Panc1 (cell line): ENCODE measurements around the gene GFPT1. TPM values are rescaled to one million over a fixed set of nuclear protein-coding genes. Genes with fewer than 3 reads are reported as not detected.

ENCODE experiments used
- ATAC-seq: fragments of 200-7000 bp; cut with Tn5 transposase; 2 replicates; pipeline ENCODE4 v1.9.1; 2020; ENCODE audit warnings: mild to moderate bottlenecking, moderate library complexity
- BruUV-seq: library from RNA; stranded (reverse); fragments of 400-500 nt; replicated peaks from 2 replicates; lab custom pipeline; 2021; lab: Mats Ljungman, UMichigan
- CTCF ChIA-PET: fragments of 300-600 bp; sonication (Branson Sonifier 250); formaldehyde crosslinking; loops from one replicate; lab custom pipeline; 2022; ENCODE audit warnings: antibody characterized with exemption; lab: Charles Lee
- POLR2A ChIA-PET: fragments of 300-600 bp; sonication (Branson Sonifier 250); formaldehyde crosslinking; loops from one replicate; lab custom pipeline; 2022; ENCODE audit warnings: antibody characterized with exemption; lab: Charles Lee
- DNase-seq: peaks from one replicate; pipeline ENCODE4 v3.0.0-alpha.2; 2010; ENCODE audit warnings: low read depth, low spot score
- H3K27ac ChIP-seq: 2 replicates; pipeline ENCODE4 v1.5.1; 2011; ENCODE audit warnings: mild to moderate bottlenecking, low read length, inconsistent platforms
- H3K27me3 ChIP-seq: fragments of 200-500 bp; sonication (Bioruptor generic); 2 replicates; pipeline ENCODE4 v1.6.0; 2014; ENCODE audit warnings: low read length, inconsistent platforms; ENCODE audit not compliant: control insufficient read depth, insufficient read depth
- H3K36me3 ChIP-seq: fragments of 200-500 bp; sonication (Bioruptor generic); 2 replicates; pipeline ENCODE4 v1.5.1; 2014; ENCODE audit warnings: inconsistent platforms, mild to moderate bottlenecking, low read length, moderate library complexity; ENCODE audit not compliant: control insufficient read depth, insufficient read depth
- H3K4me1 ChIP-seq: 2 replicates; pipeline ENCODE4 v1.5.1; 2011; ENCODE audit warnings: inconsistent platforms, mild to moderate bottlenecking, low read length, moderate library complexity; ENCODE audit not compliant: control insufficient read depth, insufficient read depth
- H3K4me3 ChIP-seq, 2 experiments: 2 replicates each; pipeline ENCODE4 v1.5.1; 2011 to 2012; ENCODE audit warnings: low read depth in 2 of 2, low read length in 2 of 2, mild to moderate bottlenecking in 2 of 2, inconsistent platforms in 1 of 2, moderate library complexity in 1 of 2
- H3K9me3 ChIP-seq: fragments of 200-500 bp; sonication (Bioruptor generic); 2 replicates; pipeline ENCODE4 v1.5.1; 2014; ENCODE audit warnings: low read depth, mild to moderate bottlenecking, inconsistent platforms, low read length, moderate library complexity; ENCODE audit not compliant: control insufficient read depth, insufficient read depth
- POLR2AphosphoS5 ChIP-seq: IDR thresholded peaks from 2 replicates; pipeline ENCODE4 v1.6.1; 2012; ENCODE audit warnings: mild to moderate bottlenecking, low read depth, low read length, moderate library complexity
- SIN3A ChIP-seq: IDR thresholded peaks from 2 replicates; pipeline ENCODE4 v1.6.1; 2012; ENCODE audit warnings: low read depth, mild to moderate bottlenecking, low read length, moderate library complexity, borderline replicate concordance; ENCODE audit not compliant: insufficient read depth
- TCF7L2 ChIP-seq: IDR thresholded peaks from 2 replicates; pipeline ENCODE4 v1.6.1; 2011; ENCODE audit warnings: mild to moderate bottlenecking, low read depth, low read length, inconsistent platforms
- in situ Hi-C: cut with HindIII; loops from 2 replicates; pipeline ENCODE4 v1.10.0; 2016; ENCODE audit warnings: low sequenced_read_pairs, low pct_unique_long_range_greater_than_20kb
- intact Hi-C: fragments of 100-400 bp; cut with micrococcal nuclease; formaldehyde crosslinking; loops from one replicate; pipeline ENCODE4 v1.10.0; 2022; ENCODE audit not compliant: unreplicated experiment
- total RNA-seq: library from RNA; stranded (reverse); gene quantifications from one replicate; pipeline ENCODE4 v1.2.1, GENCODE V29; 2021; ENCODE audit not compliant: unreplicated experiment
- TF ChIP-seq, protein P1 (sequence below), 2 experiments: IDR thresholded peaks; 2 replicates each; pipeline ENCODE4 v1.6.1; 2011 to 2012; ENCODE audit warnings: low read depth in 2 of 2, control low read depth in 1 of 2, low read length in 1 of 2, mild to moderate bottlenecking in 1 of 2, moderate library complexity in 1 of 2; ENCODE audit not compliant: insufficient read depth in 1 of 2
- TF ChIP-seq, protein P2 (sequence below): fragments of 450-650 bp; IDR thresholded peaks from 2 replicates; pipeline ENCODE4 v1.5.1; 2017; ENCODE audit warnings: mild to moderate bottlenecking

GFPT1 gene
- total RNA-seq, 1 experiment from 2014 or later = 53.0 TPM

- H3K4me1 ChIP-seq = no peaks in the 10 kb centered on the region
- intact Hi-C loops (no loop called here), in situ Hi-C loops (no loop called here)
- H3K4me3 ChIP-seq = no peak overlapping the region
- H3K27me3 ChIP-seq = no peaks in the 10 kb centered on the region
- no peak for TF ChIP-seq SIN3A
- TF ChIP-seq, protein P1, sequence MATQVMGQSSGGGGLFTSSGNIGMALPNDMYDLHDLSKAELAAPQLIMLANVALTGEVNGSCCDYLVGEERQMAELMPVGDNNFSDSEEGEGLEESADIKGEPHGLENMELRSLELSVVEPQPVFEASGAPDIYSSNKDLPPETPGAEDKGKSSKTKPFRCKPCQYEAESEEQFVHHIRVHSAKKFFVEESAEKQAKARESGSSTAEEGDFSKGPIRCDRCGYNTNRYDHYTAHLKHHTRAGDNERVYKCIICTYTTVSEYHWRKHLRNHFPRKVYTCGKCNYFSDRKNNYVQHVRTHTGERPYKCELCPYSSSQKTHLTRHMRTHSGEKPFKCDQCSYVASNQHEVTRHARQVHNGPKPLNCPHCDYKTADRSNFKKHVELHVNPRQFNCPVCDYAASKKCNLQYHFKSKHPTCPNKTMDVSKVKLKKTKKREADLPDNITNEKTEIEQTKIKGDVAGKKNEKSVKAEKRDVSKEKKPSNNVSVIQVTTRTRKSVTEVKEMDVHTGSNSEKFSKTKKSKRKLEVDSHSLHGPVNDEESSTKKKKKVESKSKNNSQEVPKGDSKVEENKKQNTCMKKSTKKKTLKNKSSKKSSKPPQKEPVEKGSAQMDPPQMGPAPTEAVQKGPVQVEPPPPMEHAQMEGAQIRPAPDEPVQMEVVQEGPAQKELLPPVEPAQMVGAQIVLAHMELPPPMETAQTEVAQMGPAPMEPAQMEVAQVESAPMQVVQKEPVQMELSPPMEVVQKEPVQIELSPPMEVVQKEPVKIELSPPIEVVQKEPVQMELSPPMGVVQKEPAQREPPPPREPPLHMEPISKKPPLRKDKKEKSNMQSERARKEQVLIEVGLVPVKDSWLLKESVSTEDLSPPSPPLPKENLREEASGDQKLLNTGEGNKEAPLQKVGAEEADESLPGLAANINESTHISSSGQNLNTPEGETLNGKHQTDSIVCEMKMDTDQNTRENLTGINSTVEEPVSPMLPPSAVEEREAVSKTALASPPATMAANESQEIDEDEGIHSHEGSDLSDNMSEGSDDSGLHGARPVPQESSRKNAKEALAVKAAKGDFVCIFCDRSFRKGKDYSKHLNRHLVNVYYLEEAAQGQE (IDR thresholded peaks at IDR 0.05; ENCODE audit: insufficient read depth in 1 of 2, low read depth in 2 of 2, low read length in 1 of 2) = no peak
- TF ChIP-seq, protein P2, sequence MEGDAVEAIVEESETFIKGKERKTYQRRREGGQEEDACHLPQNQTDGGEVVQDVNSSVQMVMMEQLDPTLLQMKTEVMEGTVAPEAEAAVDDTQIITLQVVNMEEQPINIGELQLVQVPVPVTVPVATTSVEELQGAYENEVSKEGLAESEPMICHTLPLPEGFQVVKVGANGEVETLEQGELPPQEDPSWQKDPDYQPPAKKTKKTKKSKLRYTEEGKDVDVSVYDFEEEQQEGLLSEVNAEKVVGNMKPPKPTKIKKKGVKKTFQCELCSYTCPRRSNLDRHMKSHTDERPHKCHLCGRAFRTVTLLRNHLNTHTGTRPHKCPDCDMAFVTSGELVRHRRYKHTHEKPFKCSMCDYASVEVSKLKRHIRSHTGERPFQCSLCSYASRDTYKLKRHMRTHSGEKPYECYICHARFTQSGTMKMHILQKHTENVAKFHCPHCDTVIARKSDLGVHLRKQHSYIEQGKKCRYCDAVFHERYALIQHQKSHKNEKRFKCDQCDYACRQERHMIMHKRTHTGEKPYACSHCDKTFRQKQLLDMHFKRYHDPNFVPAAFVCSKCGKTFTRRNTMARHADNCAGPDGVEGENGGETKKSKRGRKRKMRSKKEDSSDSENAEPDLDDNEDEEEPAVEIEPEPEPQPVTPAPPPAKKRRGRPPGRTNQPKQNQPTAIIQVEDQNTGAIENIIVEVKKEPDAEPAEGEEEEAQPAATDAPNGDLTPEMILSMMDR = no peak
- ChIA-PET CTCF (no interaction called here), POLR2A (no interaction called here)
- ATAC-seq (no peak), DNase-seq (no peak)
- 0 out of 2 replicates have a peak, but pooled peaks cover 4% of the 10 kb centered on the region for H3K36me3 ChIP-seq
- no peaks in the 10 kb centered on the region for H3K9me3 ChIP-seq
- no TSS peak for BruUV-seq
- no peak overlapping the region for H3K27ac ChIP-seq
Measured at GRCh38 chr2:69411120-69411519, 24.1 kb upstream of the GFPT1 start.

- ChIA-PET POLR2A (no interaction called here), CTCF (interaction anchor here (0.6 kb wide), 1 partner anchor 20 kb away, joined by 4 read pairs; no protein-coding TSS in a partner anchor)
- 0 out of 2 replicates have a peak, but pooled peaks cover 7% of the 10 kb centered on the region for H3K36me3 ChIP-seq
- TF ChIP-seq SIN3A = no peak
- in situ Hi-C loops (no loop called here), intact Hi-C loops (no loop called here)
- BruUV-seq = no TSS peak
- H3K9me3 ChIP-seq = no peaks in the 10 kb centered on the region
- ATAC-seq (no peak), DNase-seq (no peak)
- H3K27ac ChIP-seq = no peak overlapping the region
- no peak overlapping the region for H3K4me3 ChIP-seq
- H3K4me1 ChIP-seq = no peaks in the 10 kb centered on the region
- H3K27me3 ChIP-seq = no peaks in the 10 kb centered on the region
Measured at GRCh38 chr2:69405306-69405705, 18.3 kb upstream of the GFPT1 start.

- in situ Hi-C loops = no loop called here
- no TSS peak for BruUV-seq
Measured at GRCh38 chr2:69400121-69400520, 13.1 kb upstream of the GFPT1 start.

More at GRCh38 chr2:69400121-69400520, 13.1 kb upstream of the GFPT1 start:
- Histone ChIP-seq H3K9me3 (no peaks in the 10 kb centered on the region), H3K36me3 (peaks cover 2% of the 10 kb centered on the region), H3K4me3 (no peak overlapping the region), H3K27ac (no peak overlapping the region), H3K4me1 (no peaks in the 10 kb centered on the region), H3K27me3 (no peaks in the 10 kb centered on the region)
- CTCF ChIA-PET = interaction anchor here (0.7 kb wide), 1 partner anchor 14 kb away, joined by 5 read pairs; no protein-coding TSS in a partner anchor
- POLR2A ChIA-PET = no interaction called here
- intact Hi-C loops = no loop called here
- DNase-seq (no peak), ATAC-seq (no peak)
- TF ChIP-seq TCF7L2 (no peak), SIN3A (no peak), POLR2AphosphoS5 (no peak)
- TF ChIP-seq, protein P1 (IDR thresholded peaks at IDR 0.05; ENCODE audit: insufficient read depth in 1 of 2, low read depth in 2 of 2, low read length in 1 of 2) = no peak
- TF ChIP-seq, protein P2 = no peak
